Esophagus mucosa (tissue), 1 donor: ENCODE measurements around the gene STAC2. TPM values are rescaled to one million over a fixed set of nuclear protein-coding genes. Genes with fewer than 3 reads are reported as not detected.
"Not testable (repeated sequence)": the region's sequence is repeated elsewhere in the genome, so short reads cannot be mapped to it uniquely, and the experiment has no call there.

Experiments used
- ATAC-seq: fragments of 200-7000 bp; cut with Tn5 transposase; one replicate; pipeline ENCODE4 v1.9.1; 2020
- total RNA-seq: library from RNA; stranded (reverse); gene quantifications from one replicate; pipeline ENCODE4 v1.2.4, GENCODE V29; 2023
- donor health status: DM: yes; HTN: yes; CAD: no.

Gene STAC2
- total RNA-seq, 1 donor from 2014 or later, result 0.60 TPM

DNA sequence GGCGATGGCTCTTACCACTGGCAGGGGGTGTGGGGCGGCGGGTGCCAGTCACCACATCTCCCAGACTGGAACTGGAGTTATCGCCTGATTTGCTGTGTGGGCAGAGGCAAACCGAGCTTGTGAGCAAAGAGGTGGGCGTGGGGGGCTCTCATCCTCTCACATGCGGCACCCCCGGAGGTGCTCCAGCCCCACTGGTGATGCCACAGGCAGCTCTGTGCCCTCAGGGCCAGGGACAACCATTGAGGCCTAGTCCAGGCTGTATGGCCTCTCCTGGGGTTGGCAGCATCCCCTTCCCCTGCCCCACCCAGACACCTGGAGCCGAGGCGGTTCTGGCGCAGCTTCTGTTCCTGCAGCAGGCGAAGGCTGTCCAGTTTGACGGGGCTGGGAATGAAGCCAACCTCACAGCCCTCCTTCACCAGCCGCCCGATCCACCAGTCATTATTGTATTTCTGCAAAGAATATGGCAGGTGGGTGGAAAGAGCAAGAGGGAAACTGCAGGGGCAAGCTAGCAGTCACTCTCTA, 39.2 kb downstream of the STAC2 start:
- peak; percentile 17 for ATAC-seq

- ATAC-seq, result no peak
These were observed 42.0 kb downstream of the STAC2 start for GRCh38 chr17:39183720-39184119.

- ATAC-seq, result no peak
These were observed 42.7 kb downstream of the STAC2 start for GRCh38 chr17:39183045-39183444.

DNA sequence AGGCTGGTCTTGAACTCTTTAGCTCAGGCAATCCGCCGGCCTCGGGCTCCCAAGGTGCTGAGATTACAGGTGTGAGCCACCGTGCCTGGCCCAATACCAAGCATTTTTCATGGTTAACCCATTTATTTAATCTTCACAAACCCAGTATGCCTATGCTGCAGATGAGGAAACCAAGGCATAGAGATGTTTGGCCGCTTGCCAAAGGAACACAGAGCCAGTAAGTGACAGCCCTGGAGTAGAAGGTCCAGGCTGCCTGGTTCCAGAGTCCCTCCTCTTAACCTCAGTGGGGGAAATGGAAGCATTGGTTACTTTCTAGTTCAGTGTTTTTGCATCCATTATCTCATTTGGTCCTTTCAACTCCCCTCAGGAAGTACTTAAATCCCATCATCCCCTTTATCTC, 44.4 kb downstream of the STAC2 start:
- ATAC-seq, result no peak

DNA sequence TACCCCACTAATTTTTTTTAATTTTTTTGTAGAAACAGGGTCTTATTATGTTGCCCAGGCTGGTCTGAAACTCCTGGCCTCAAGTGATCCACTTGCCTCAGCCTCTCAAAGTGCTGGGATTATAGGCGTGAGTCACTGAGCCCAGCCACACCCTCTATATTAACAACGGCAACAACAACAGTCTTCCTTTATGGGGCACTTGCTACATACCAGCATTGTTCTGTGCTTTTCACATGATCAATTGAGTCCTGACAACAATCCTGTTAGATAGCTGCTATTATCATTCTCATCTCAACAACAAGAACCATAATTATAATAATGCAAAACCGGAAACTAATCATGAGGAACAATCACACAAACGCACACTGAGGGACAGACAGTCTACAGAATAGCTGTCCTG, 47.2 kb downstream of the STAC2 start:
- ATAC-seq, result peak; percentile 77

- ATAC-seq, result no peak
These were observed 48.5 kb downstream of the STAC2 start for GRCh38 chr17:39177256-39177655.

DNA sequence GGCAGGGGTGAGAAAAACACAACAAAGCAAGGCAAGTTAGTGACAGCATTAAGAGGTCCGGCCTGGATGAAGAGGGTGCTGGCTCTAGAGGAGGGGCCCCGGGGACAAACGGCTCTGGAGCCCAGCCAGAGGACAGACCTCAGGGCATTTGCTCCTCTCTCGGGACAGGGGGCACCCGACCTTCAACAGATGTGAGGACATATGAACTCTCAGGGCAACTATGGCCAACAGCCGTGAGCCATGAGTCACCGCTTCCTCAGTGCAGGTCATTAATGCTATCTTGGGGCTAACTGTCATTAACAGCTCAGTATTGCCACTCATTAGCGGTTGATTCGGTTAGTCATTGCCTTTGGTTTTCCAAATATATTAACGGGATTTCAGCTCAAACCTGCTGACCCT, 50.1 kb downstream of the STAC2 start:
- ATAC-seq, result no peak

GRCh38 chr17:39174920-39175694, 50.6 kb downstream of the STAC2 start:
- ATAC-seq, result peak; percentile 33

- ATAC-seq, result no peak
These were observed 52.0 kb downstream of the STAC2 start for GRCh38 chr17:39173526-39174274.

- ATAC-seq, result no peak
These were observed 52.7 kb downstream of the STAC2 start for GRCh38 chr17:39173080-39173479.

- ATAC-seq, result no peak
These were observed 53.8 kb downstream of the STAC2 start for GRCh38 chr17:39171933-39172332.

DNA sequence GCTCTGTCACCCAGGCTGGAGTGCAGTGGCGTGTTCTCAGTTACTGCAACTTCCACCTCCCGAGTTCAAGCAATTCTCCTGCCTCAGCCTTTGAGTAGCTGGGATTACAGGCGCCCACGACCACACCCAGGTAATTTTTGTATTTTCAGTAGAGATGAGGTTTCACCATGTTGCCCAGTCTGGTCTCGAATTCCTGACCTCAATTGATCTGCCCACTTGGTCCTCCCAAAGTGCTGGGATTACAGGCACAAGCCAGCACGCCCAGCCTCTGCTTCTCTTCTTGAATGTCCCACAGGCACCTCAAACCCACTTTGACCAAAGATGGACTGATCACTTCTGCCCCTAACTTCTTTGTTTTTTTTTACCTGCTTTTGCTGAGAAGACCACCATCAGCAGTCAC, 55.2 kb downstream of the STAC2 start:
- ATAC-seq, result no peak

DNA sequence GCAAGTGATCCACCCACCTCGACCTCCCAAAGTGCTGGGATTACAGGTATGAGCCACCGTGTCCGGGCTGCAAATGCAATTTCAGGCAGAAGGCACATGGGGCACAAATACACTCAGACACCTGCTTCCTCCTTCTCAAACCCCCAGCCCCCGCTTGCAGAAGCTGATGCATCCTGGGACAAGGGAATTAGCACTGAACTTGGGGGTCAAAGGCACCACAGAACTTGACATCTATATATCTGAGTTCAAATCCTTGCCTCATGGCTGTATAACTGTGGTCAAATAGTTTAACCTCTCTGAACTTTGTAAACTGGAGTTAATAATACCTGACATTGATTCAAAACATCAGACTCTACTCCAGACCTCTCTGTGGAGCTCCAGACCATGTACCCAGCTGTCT, 55.6 kb downstream of the STAC2 start:
- ATAC-seq, result no peak

DNA sequence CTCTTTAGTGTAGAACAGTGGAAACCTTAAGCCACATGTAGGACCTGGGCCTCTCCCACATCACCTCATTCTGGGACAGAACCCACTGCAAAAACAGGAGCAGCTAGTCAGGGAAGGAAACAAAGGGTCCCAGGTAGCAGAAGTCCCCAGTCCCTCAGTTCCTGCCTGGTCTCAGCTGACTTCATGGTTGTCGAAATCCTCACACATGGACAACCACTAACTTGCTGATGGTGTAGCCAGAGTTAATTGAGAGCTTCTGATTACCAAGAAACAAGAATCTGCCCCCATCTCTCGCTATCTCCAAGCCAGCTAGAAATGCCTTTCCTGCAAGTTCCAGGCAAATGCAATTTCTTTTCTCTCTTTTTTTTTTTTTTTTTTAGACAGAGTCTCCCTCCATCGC, 56.2 kb downstream of the STAC2 start:
- no peak for ATAC-seq

DNA sequence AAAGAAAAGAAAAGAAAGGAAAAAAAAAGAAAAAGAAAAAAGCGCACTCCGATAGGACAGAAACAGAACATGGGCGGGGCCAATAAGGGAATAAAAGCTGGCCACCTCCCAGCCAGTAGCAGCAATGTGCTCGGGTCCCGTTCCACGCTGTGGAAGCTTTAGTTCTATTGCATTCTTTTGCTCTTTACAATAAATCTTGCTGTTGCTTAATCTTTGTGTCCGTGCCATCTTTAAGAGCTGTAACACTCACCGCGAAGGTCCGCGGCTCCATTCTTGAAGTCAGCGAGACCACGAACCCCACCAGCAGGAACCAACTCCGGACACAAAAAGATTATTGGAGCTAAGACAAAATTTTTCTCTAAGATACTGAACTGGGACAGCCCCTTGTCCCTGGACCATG, 56.6 kb downstream of the STAC2 start:
- no peak for ATAC-seq

GRCh38 chr17:39168503-39168902, 57.2 kb downstream of the STAC2 start:
- not testable (repeated sequence) for ATAC-seq

- ATAC-seq, result no peak
These were observed 58.3 kb downstream of the STAC2 start for GRCh38 chr17:39167476-39167875.

GRCh38 chr17:39166437-39167335, 59.1 kb downstream of the STAC2 start:
- no peak for ATAC-seq

- ATAC-seq, result no peak
These were observed 59.9 kb downstream of the STAC2 start, which contains the start of gene ARL5C for GRCh38 chr17:39165841-39166349. Gene ARL5C (minus strand): TSS chr17:39166161. CDS start chr17:39165760, 401 bp downstream.

- ATAC-seq, result no peak
These were observed 60.4 kb downstream of the STAC2 start for GRCh38 chr17:39165178-39165840.

- ATAC-seq, result peak; percentile 72
These were observed 61.0 kb downstream of the STAC2 start for GRCh38 chr17:39164675-39165143.

DNA sequence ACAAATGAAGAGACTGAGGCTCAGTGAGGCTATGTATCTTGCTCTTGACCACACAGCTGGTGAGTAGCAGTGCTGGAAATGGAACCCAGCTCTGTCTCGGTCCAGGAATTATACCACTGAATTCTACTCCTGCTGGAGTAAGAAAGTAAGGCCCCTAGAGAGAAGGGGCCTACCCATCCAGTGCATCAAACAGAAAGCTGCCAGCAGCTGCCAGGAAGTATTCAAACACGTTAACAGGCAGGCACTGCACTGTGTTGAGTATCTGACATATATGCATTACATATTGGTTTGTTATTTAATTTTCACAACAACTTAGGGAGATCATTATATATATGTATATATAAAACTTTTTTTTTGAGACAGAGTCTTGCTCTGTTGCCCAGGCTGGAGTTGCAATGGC, 63.8 kb downstream of the STAC2 start:
- ATAC-seq, result no peak
